ENCODE measurements around the gene KRT80. TPM values are rescaled to one million over a fixed set of nuclear protein-coding genes. Genes with fewer than 3 reads are reported as not detected.

KRT80 gene
- polyA plus RNA-seq, 2 of the 4 experiments (the other 2 are of a cell fraction): 38.3 to 63.1 TPM

- TF ChIP-seq FOXS1 (CRISPR knock-in tag; IDR thresholded peaks at IDR 0.05) (peak; percentile 81), ELK1 (IDR thresholded peaks at IDR 0.05; ENCODE audit: low read depth, low read length) (no peak), HOXA7 (CRISPR knock-in tag; IDR thresholded peaks at IDR 0.05) (no peak), RAD21 (conservative IDR thresholded peaks at IDR 0.05 in 1 of 2, IDR thresholded peaks at IDR 0.05 in 1 of 2) (peak; percentile 87 to 94), HOXB5 (CRISPR knock-in tag; IDR thresholded peaks at IDR 0.05) (peak; percentile 93), PBX3 (IDR thresholded peaks at IDR 0.05) (peak; percentile 52; the same call in 1 of the 2 replicates), MAFK (IDR thresholded peaks at IDR 0.05; ENCODE audit: partially characterized antibody) (peak; percentile 76), CBX2 (IDR thresholded peaks at IDR 0.05; ENCODE audit: borderline replicate concordance, low read depth) (no peak), JUN (IDR thresholded peaks at IDR 0.05) (peak in 1 of 2 experiments; percentile 72; a peak in 3 of 5 replicates), ZSCAN20 (CRISPR knock-in tag; IDR thresholded peaks at IDR 0.05) (peak; percentile 76; the same call in 1 of the 2 replicates), NR3C1 (IDR thresholded peaks at IDR 0.05) (no peak), ESRRA (IDR thresholded peaks at IDR 0.05; ENCODE audit: borderline replicate concordance, low read length) (no peak), HMGXB4 (CRISPR knock-in tag; IDR thresholded peaks at IDR 0.05; ENCODE audit: borderline replicate concordance) (peak; percentile 22; the same call in 1 of the 2 replicates), CHD4 (IDR thresholded peaks at IDR 0.05; ENCODE audit: borderline replicate concordance) (no peak), SREBF2 (IDR thresholded peaks at IDR 0.05) (no peak), POLR2A (IDR thresholded peaks at IDR 0.05; ENCODE audit: low read length) (0 out of 2 replicates have a peak, but pooled peaks have one; percentile 28), TP53 (CRISPR knock-in tag; IDR thresholded peaks at IDR 0.05) (peak; percentile 42; the same call in 1 of the 2 replicates), FOSL2 (IDR thresholded peaks at IDR 0.05) (no peak), FOSL2 (CRISPR knock-in tag; IDR thresholded peaks at IDR 0.05) (0 out of 2 replicates have a peak, but pooled peaks have one; percentile 30), E2F6 (IDR thresholded peaks at IDR 0.05; ENCODE audit: borderline replicate concordance, low read depth) (peak; percentile 66; the same call in 1 of the 2 replicates), BHLHE40 (IDR thresholded peaks at IDR 0.05; ENCODE audit: low read depth, low read length) (no peak), GATA3 (IDR thresholded peaks at IDR 0.05; ENCODE audit: borderline replicate concordance) (peak; percentile 50; the same call in 1 of the 2 replicates), MAX (IDR thresholded peaks at IDR 0.05) (peak; percentile 83), SMC3 (IDR thresholded peaks at IDR 0.05) (peak; percentile 79), RFX5 (IDR thresholded peaks at IDR 0.05) (peak; percentile 51; the same call in 1 of the 2 replicates), EHF (CRISPR knock-in tag; IDR thresholded peaks at IDR 0.05) (peak; percentile 93), MYC (IDR thresholded peaks at IDR 0.05; ENCODE audit: borderline replicate concordance, low read length) (peak; percentile 31; the same call in 1 of the 2 replicates), HOXB13 (CRISPR knock-in tag; IDR thresholded peaks at IDR 0.05; ENCODE audit: low read depth) (peak; percentile 94; the same call in 1 of the 2 replicates), HEYL (CRISPR knock-in tag; IDR thresholded peaks at IDR 0.05) (peak; percentile 83; the same call in 1 of the 2 replicates), CTCF (IDR thresholded peaks at IDR 0.05) (peak; percentile 90), TFCP2L1 (CRISPR knock-in tag; IDR thresholded peaks at IDR 0.05) (0 out of 2 replicates have a peak, but pooled peaks have one; percentile 30)
- CTCF ChIA-PET: interaction anchor here (0.7 to 19.3 kb wide), 28 partner anchors 8 to 829 kb away, joined by 3 to 833 read pairs (median 4); no protein-coding TSS in a partner anchor
Measured at GRCh38 chr12:52151837-52152783, 39.7 kb downstream of the KRT80 start.

More at GRCh38 chr12:52151837-52152783, 39.7 kb downstream of the KRT80 start:
- peak; percentile 9 to 42; a peak in 5 of 6 replicates for ATAC-seq
- peak overlapping the region; percentile 100 for H3K27ac ChIP-seq
- peak; percentile 75 to 94 for DNase-seq (ENCODE audit: low read depth in 1 of 2, low spot score in 1 of 2)
- peak overlapping the region; percentile 36 for H3K4me3 ChIP-seq
- H3K4me2 ChIP-seq: peak overlapping the region; percentile 97
- POLR2A ChIA-PET: no interaction called here
- WGBS (ENCODE audit: missing lambda C conversion rate): 8% methylated on average over 29 of the region's 63 CpGs
- H3K9me3 ChIP-seq: no peaks in the 10 kb centered on the region
- peak; percentile 70 for FAIRE-seq
- H3K4me1 ChIP-seq: peaks cover 94% of the 10 kb centered on the region
